Chondrocyte (in vitro differentiated cells): Measurements from ENCODE around the gene RAB3A. TPM values are rescaled to one million over a fixed set of nuclear protein-coding genes. Genes with fewer than 3 reads are reported as not detected.
A peak's percentile ranks its signal among the peaks of the same experiment; 100 is the strongest.

Experiments
- DNase-seq: peaks from one replicate; pipeline ENCODE4 v3.0.0; 2021; ENCODE audit warnings: mixed read lengths, low spot score
- H3K27ac Mint-ChIP-seq: one replicate; pipeline ENCODE4 v1.8.0; 2021; ENCODE audit warnings: mild to moderate bottlenecking, moderate library complexity, mixed read lengths; ENCODE audit not compliant: unreplicated experiment
- H3K27me3 Mint-ChIP-seq: 2 replicates; pipeline ENCODE4 v1.8.0; 2021; ENCODE audit warnings: low read depth, mixed read lengths
- H3K36me3 Mint-ChIP-seq: 2 replicates; pipeline ENCODE4 v1.8.0; 2021; ENCODE audit warnings: low read depth, mixed read lengths
- H3K4me1 Mint-ChIP-seq: 2 replicates; pipeline ENCODE4 v1.8.0; 2021; ENCODE audit warnings: low read depth, mild to moderate bottlenecking, mixed read lengths
- H3K4me3 Mint-ChIP-seq: one replicate; pipeline ENCODE4 v1.8.0; 2021; ENCODE audit warnings: mild to moderate bottlenecking, moderate library complexity, mixed read lengths; ENCODE audit not compliant: unreplicated experiment
- H3K9me3 Mint-ChIP-seq: 2 replicates; pipeline ENCODE4 v1.8.0; 2021; ENCODE audit warnings: low read depth, mixed read lengths
- total RNA-seq: library from RNA; stranded (reverse); gene quantifications from 3 replicates; pipeline ENCODE4 v1.2.1, GENCODE V29; 2021
- TF ChIP-seq, protein P1 (sequence below): fragments of 200-600 bp; sonication (generic); IDR thresholded peaks from 2 replicates; pipeline ENCODE4 v1.5.0; 2021; ENCODE audit warnings: antibody characterized with exemption, mild to moderate bottlenecking, moderate library complexity

RAB3A gene
- total RNA-seq, 1 donor from 2014 or later = 3.4 TPM

GRCh38 chr19:18226956-18227780 is 23.3 kb upstream of the RAB3A start:
- H3K27me3 Mint-ChIP-seq = peaks cover 6% of the 10 kb centered on the region
- no peak overlapping the region for H3K4me3 Mint-ChIP-seq
- no peaks in the 10 kb centered on the region for H3K9me3 Mint-ChIP-seq
- no peaks in the 10 kb centered on the region for H3K36me3 Mint-ChIP-seq
- peaks cover 38% of the 10 kb centered on the region for H3K4me1 Mint-ChIP-seq
- DNase-seq = no peak
- TF ChIP-seq, protein P1, sequence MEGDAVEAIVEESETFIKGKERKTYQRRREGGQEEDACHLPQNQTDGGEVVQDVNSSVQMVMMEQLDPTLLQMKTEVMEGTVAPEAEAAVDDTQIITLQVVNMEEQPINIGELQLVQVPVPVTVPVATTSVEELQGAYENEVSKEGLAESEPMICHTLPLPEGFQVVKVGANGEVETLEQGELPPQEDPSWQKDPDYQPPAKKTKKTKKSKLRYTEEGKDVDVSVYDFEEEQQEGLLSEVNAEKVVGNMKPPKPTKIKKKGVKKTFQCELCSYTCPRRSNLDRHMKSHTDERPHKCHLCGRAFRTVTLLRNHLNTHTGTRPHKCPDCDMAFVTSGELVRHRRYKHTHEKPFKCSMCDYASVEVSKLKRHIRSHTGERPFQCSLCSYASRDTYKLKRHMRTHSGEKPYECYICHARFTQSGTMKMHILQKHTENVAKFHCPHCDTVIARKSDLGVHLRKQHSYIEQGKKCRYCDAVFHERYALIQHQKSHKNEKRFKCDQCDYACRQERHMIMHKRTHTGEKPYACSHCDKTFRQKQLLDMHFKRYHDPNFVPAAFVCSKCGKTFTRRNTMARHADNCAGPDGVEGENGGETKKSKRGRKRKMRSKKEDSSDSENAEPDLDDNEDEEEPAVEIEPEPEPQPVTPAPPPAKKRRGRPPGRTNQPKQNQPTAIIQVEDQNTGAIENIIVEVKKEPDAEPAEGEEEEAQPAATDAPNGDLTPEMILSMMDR = no peak
- no peak overlapping the region for H3K27ac Mint-ChIP-seq

GRCh38 chr19:18225702-18226468 is 22.0 kb upstream of the RAB3A start, which contains the start of gene PDE4C:
Gene PDE4C (minus strand): TSS chr19:18226438. CDS start chr19:18226415, 23 bp downstream.
- peaks cover 6% of the 10 kb centered on the region for H3K27me3 Mint-ChIP-seq

GRCh38 chr19:18225355-18225701 is 21.5 kb upstream of the RAB3A start:
- H3K9me3 Mint-ChIP-seq = no peaks in the 10 kb centered on the region
- H3K36me3 Mint-ChIP-seq = no peaks in the 10 kb centered on the region
- peaks cover 34% of the 10 kb centered on the region for H3K4me1 Mint-ChIP-seq
- H3K4me3 Mint-ChIP-seq = peak overlapping the region; percentile 73
- peaks cover 8% of the 10 kb centered on the region for H3K27me3 Mint-ChIP-seq
- peak overlapping the region; percentile 70 for H3K27ac Mint-ChIP-seq
- DNase-seq = no peak
- TF ChIP-seq, protein P1 = no peak

More at GRCh38 chr19:18225702-18226468, 22.0 kb upstream of the RAB3A start, which contains the start of gene PDE4C:
- DNase-seq = no peak
- peak within 1 kb of the TSS; percentile 73 for H3K4me3 Mint-ChIP-seq
- H3K36me3 Mint-ChIP-seq = no peaks in the 10 kb centered on the region
- TF ChIP-seq, protein P1 = no peak
- H3K4me1 Mint-ChIP-seq = peaks cover 33% of the 10 kb centered on the region
- H3K9me3 Mint-ChIP-seq = no peaks in the 10 kb centered on the region
- H3K27ac Mint-ChIP-seq = peak within 1 kb of the TSS; percentile 70

DNA sequence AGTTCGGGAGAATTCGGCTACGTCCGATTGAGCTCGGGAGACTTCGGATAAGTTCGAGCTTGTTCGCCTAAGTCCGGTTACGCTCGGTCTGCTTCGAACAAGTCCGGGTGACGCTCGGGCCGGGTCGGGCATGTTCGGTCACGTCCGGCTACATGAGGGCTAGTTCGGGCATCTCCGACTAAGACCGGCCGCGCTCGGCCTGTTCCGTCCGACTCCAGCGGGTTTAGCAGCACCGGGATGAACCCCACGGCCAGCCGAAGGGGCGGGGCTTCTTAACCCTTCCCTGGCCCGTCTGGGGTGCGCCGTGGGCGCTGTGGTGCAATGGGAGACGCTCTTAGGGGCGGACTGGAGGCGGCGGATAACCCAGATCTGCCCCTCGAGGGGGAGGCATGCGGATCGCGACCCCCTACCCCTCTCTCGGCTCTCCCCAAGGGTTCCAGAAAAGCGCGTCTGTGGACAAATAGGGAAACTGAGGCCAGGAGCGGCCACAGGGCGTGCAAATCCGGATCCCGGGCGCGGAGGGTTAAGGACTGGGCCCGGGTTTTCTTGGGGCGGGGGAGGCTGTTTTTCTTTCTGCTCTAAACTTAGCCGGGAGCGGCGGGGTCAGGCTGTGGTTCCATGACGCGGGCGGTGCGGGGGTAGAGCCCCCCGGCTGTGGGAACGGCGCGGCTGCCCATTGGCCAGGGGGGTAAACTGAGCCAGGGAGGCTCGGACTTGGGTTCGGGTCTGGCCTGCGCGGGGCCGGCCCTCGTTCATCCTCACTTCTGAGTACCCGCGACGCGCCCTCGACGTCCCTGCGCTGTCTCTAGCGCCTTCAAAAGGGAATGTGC is 20.9 kb upstream of the RAB3A start:
- TF ChIP-seq, protein P1 = no peak
- peak; percentile 100 for DNase-seq
- Mint-ChIP-seq H3K4me1 (peaks cover 34% of the 10 kb centered on the region), H3K4me3 (peak overlapping the region; percentile 73), H3K9me3 (no peaks in the 10 kb centered on the region), H3K36me3 (no peaks in the 10 kb centered on the region), H3K27ac (peak overlapping the region; percentile 92), H3K27me3 (peaks cover 8% of the 10 kb centered on the region)
